ENCODE data around the gene MXRA7. TPM values are rescaled to one million over a fixed set of nuclear protein-coding genes. Genes with fewer than 3 reads are reported as not detected.

Gene MXRA7
- polyA plus RNA-seq, 1 donor = 87.4 TPM

GRCh38 chr17:76697702-76698465 lies 12.9 kb downstream of the MXRA7 start:
- no peak for DNase-seq

- DNase-seq = no peak
Observed at GRCh38 chr17:76696763-76697701, 13.7 kb downstream of the MXRA7 start.

GRCh38 chr17:76695059-76695831 lies 15.5 kb downstream of the MXRA7 start:
- DNase-seq = no peak

GRCh38 chr17:76691379-76692191 lies 19.2 kb downstream of the MXRA7 start:
- DNase-seq = no peak

- no peak for DNase-seq
Observed at GRCh38 chr17:76690596-76691280, 20.0 kb downstream of the MXRA7 start.

- DNase-seq = no peak
Observed at GRCh38 chr17:76689859-76690258, 20.9 kb downstream of the MXRA7 start.

GRCh38 chr17:76688165-76688622 lies 22.6 kb downstream of the MXRA7 start:
- no peak for DNase-seq

- no peak for DNase-seq
Observed at GRCh38 chr17:76687298-76688164, 23.2 kb downstream of the MXRA7 start.

- DNase-seq = peak; percentile 83
Observed at GRCh38 chr17:76686538-76687297, 24.0 kb downstream of the MXRA7 start.

- DNase-seq = no peak
Observed at GRCh38 chr17:76685846-76686245, 24.9 kb downstream of the MXRA7 start.

- DNase-seq = no peak
Observed at GRCh38 chr17:76685366-76685765, 25.4 kb downstream of the MXRA7 start.

GRCh38 chr17:76684756-76685155 lies 26.0 kb downstream of the MXRA7 start:
- no peak for DNase-seq

- DNase-seq = no peak
Observed at GRCh38 chr17:76683921-76684745, 26.6 kb downstream of the MXRA7 start.

GRCh38 chr17:76683011-76683755 lies 27.6 kb downstream of the MXRA7 start:
- DNase-seq = no peak

- no peak for DNase-seq
Observed at GRCh38 chr17:76682296-76682695, 28.5 kb downstream of the MXRA7 start.

GRCh38 chr17:76681222-76682137 lies 29.3 kb downstream of the MXRA7 start:
- DNase-seq = peak; percentile 81
